ENCODE measurements around the gene RPSA.
"Not testable (repeated sequence)": the region's sequence is repeated elsewhere in the genome, so short reads cannot be mapped to it uniquely, and the experiment has no call there.

The RPSA gene

GRCh38 chr3:39456159-39456558 lies 49.6 kb downstream of the RPSA start:
- DNase-seq (ENCODE audit: low spot score) = no peak

GRCh38 chr3:39457361-39457760 lies 50.8 kb downstream of the RPSA start:
- DNase-seq (ENCODE audit: low spot score) = no peak

- DNase-seq (ENCODE audit: low spot score) = not testable (repeated sequence)
Measured at GRCh38 chr3:39458579-39458978, 52.1 kb downstream of the RPSA start.

- no peak for DNase-seq (ENCODE audit: low spot score)
Measured at GRCh38 chr3:39460677-39461076, 54.2 kb downstream of the RPSA start.

Measured in GM03348 (cell line).